HS-27A (cell line): ENCODE measurements around the gene HRCT1.
"Not testable (repeated sequence)": the region's sequence is repeated elsewhere in the genome, so short reads cannot be mapped to it uniquely, and the experiment has no call there.

Source experiments
- DNase-seq: peaks from one replicate; pipeline ENCODE4 v3.0.0-alpha.2; 2012; ENCODE audit warnings: low read depth, missing footprints

HRCT1 gene

GRCh38 chr9:35905912-35906679 is at the start of gene HRCT1:
Gene HRCT1, plus strand, starts transcription at chr9:35906202. Its CDS starts 86 bp downstream, at chr9:35906288.
- DNase-seq: peak; percentile 94

- no peak for DNase-seq
These were observed 49.8 kb upstream of the HRCT1 start for GRCh38 chr9:35856206-35856605.

GRCh38 chr9:35856882-35857281 is 49.1 kb upstream of the HRCT1 start:
- no peak for DNase-seq

GRCh38 chr9:35858458-35858857 is 47.5 kb upstream of the HRCT1 start:
- DNase-seq: no peak

GRCh38 chr9:35859310-35859989 is 46.6 kb upstream of the HRCT1 start:
- DNase-seq: no peak

GRCh38 chr9:35859990-35860339 is 46.0 kb upstream of the HRCT1 start:
- DNase-seq: no peak

- no peak for DNase-seq
These were observed 44.7 kb upstream of the HRCT1 start for GRCh38 chr9:35861161-35861897.

- DNase-seq: no peak
These were observed 43.7 kb upstream of the HRCT1 start for GRCh38 chr9:35862328-35862727.

- DNase-seq: no peak
These were observed 42.4 kb upstream of the HRCT1 start for GRCh38 chr9:35863583-35863982.

- DNase-seq: no peak
These were observed 41.2 kb upstream of the HRCT1 start for GRCh38 chr9:35864695-35865255.

GRCh38 chr9:35867538-35867937 is 38.5 kb upstream of the HRCT1 start:
- no peak for DNase-seq

- no peak for DNase-seq
These were observed 37.1 kb upstream of the HRCT1 start for GRCh38 chr9:35868933-35869332.

GRCh38 chr9:35869621-35870216 is 36.3 kb upstream of the HRCT1 start:
- no peak for DNase-seq

- no peak for DNase-seq
These were observed 35.6 kb upstream of the HRCT1 start, which contains the start of gene OR13J1 for GRCh38 chr9:35870351-35870923. Gene OR13J1, minus strand, starts transcription at chr9:35870401. Its CDS starts 0 bp downstream, at chr9:35870401.

- no peak for DNase-seq
These were observed 34.5 kb upstream of the HRCT1 start for GRCh38 chr9:35871545-35871944.

- no peak for DNase-seq
These were observed 33.5 kb upstream of the HRCT1 start for GRCh38 chr9:35872505-35872904.

- peak; percentile 59 for DNase-seq
These were observed 23.6 kb upstream of the HRCT1 start for GRCh38 chr9:35882263-35882848.

- DNase-seq: no peak
These were observed 23.0 kb upstream of the HRCT1 start for GRCh38 chr9:35882996-35883395.

GRCh38 chr9:35884908-35885307 is 21.1 kb upstream of the HRCT1 start:
- not testable (repeated sequence) for DNase-seq

GRCh38 chr9:35891646-35892045 is 14.4 kb upstream of the HRCT1 start:
- no peak for DNase-seq

GRCh38 chr9:35892051-35892450 is 14.0 kb upstream of the HRCT1 start:
- DNase-seq: no peak
